Panc1 (cell line): ENCODE results near the gene MTMR12.

Experiments used
- REST ChIP-seq, 2 experiments: IDR thresholded peaks; 2 replicates each; pipeline ENCODE4 v1.6.1; 2011 to 2012; ENCODE audit warnings: low read depth in 2 of 2, control low read depth in 1 of 2, low read length in 1 of 2, mild to moderate bottlenecking in 1 of 2, moderate library complexity in 1 of 2; ENCODE audit not compliant: insufficient read depth in 1 of 2
- TF ChIP-seq, protein P1 (sequence below): fragments of 450-650 bp; IDR thresholded peaks from 2 replicates; pipeline ENCODE4 v1.5.1; 2017; ENCODE audit warnings: mild to moderate bottlenecking

GRCh38 chr5:32279786-32280185, 33.0 kb downstream of the MTMR12 start:
- TF ChIP-seq REST (IDR thresholded peaks at IDR 0.05; ENCODE audit: insufficient read depth in 1 of 2, low read depth in 2 of 2, low read length in 1 of 2) = no peak
- TF ChIP-seq, protein P1, sequence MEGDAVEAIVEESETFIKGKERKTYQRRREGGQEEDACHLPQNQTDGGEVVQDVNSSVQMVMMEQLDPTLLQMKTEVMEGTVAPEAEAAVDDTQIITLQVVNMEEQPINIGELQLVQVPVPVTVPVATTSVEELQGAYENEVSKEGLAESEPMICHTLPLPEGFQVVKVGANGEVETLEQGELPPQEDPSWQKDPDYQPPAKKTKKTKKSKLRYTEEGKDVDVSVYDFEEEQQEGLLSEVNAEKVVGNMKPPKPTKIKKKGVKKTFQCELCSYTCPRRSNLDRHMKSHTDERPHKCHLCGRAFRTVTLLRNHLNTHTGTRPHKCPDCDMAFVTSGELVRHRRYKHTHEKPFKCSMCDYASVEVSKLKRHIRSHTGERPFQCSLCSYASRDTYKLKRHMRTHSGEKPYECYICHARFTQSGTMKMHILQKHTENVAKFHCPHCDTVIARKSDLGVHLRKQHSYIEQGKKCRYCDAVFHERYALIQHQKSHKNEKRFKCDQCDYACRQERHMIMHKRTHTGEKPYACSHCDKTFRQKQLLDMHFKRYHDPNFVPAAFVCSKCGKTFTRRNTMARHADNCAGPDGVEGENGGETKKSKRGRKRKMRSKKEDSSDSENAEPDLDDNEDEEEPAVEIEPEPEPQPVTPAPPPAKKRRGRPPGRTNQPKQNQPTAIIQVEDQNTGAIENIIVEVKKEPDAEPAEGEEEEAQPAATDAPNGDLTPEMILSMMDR = no peak
